ENCODE results near the gene MED13L. TPM values are rescaled to one million over a fixed set of nuclear protein-coding genes. Genes with fewer than 3 reads are reported as not detected.

MED13L gene
- total RNA-seq, 4 donors from 2014 or later = 126 to 194 (median 154) TPM

DNA sequence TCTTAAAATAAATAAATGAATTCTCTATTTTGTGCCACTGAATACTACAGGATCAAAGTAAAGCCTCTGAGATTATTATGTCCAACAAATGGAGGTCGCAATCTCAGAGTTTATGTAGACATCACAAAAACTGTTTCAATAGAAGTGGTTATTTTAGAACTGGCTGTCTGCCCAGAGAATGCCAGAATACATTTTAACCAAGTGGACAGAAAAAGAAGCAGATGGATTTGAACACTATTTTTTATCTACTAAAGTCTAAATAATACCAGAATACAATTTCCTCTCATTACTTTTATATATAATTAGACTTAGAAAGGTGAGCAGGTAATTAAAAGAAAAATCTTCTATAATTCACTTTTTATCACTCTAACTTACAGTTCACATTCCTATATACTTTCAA is 118.3 kb downstream of the MED13L start:
- in situ Hi-C loops (cut with MboI; ENCODE audit: low pct_ligation_motif_present in 1 of 4, low pct_unique_long_range_greater_than_20kb in 1 of 4, low sequenced_read_pairs in 3 of 4) (no loop called here), intact Hi-C loops (cut with DNase I; ENCODE audit: low total_unique reads) (no loop called here)
- DNase-seq = no peak
- H3K27ac ChIP-seq = no peak overlapping the region
- peaks cover 7 to 53% (median 10%) of the 10 kb centered on the region in 4 donors for H3K4me1 ChIP-seq
- TF ChIP-seq, protein P1, sequence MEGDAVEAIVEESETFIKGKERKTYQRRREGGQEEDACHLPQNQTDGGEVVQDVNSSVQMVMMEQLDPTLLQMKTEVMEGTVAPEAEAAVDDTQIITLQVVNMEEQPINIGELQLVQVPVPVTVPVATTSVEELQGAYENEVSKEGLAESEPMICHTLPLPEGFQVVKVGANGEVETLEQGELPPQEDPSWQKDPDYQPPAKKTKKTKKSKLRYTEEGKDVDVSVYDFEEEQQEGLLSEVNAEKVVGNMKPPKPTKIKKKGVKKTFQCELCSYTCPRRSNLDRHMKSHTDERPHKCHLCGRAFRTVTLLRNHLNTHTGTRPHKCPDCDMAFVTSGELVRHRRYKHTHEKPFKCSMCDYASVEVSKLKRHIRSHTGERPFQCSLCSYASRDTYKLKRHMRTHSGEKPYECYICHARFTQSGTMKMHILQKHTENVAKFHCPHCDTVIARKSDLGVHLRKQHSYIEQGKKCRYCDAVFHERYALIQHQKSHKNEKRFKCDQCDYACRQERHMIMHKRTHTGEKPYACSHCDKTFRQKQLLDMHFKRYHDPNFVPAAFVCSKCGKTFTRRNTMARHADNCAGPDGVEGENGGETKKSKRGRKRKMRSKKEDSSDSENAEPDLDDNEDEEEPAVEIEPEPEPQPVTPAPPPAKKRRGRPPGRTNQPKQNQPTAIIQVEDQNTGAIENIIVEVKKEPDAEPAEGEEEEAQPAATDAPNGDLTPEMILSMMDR (IDR thresholded peaks at IDR 0.05) = no peak
- TF ChIP-seq POLR2AphosphoS5 (IDR thresholded peaks at IDR 0.05) = no peak
- no peak for TF ChIP-seq POLR2A (IDR thresholded peaks at IDR 0.05)
- no peak for TF ChIP-seq EP300 (IDR thresholded peaks at IDR 0.05; ENCODE audit: low read depth)
- H3K36me3 ChIP-seq = no peaks in the 10 kb centered on the region
- no peak overlapping the region for H3K4me3 ChIP-seq
- H3K9me3 ChIP-seq = no peaks in the 10 kb centered on the region
- 0 to 29% methylated on average over 1 of the region's 1 CpG for WGBS, 2 donors (ENCODE audit: low coverage in 1 of 2)
- H3K27me3 ChIP-seq = no peaks in the 10 kb centered on the region

DNA sequence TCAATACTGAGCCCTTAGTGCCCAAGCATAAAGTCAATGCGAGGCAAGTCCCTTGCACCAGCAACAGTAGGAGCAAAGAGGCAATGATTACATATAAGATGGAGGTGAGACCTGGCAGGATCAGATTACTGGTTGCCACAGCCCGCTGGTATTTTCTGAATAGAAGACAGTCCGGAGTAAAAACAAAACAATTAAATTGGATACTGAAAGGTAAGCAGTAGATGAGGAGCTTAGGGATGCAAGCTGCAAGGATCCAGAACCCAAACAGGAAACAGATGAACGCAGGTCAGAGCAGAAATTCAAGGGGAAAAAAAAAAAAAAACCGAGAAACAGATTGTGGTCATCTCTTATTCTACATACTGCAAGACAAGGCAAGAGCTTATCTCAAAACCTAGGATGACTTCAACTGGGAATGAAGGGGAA is 119.6 kb downstream of the MED13L start:
- H3K27ac ChIP-seq = no peak overlapping the region
- DNase-seq = no peak
- intact Hi-C loops (cut with DNase I; ENCODE audit: low total_unique reads) (no loop called here), in situ Hi-C loops (cut with MboI; ENCODE audit: low pct_ligation_motif_present in 1 of 4, low pct_unique_long_range_greater_than_20kb in 1 of 4, low sequenced_read_pairs in 3 of 4) (no loop called here)
- no peaks in the 10 kb centered on the region for H3K36me3 ChIP-seq
- TF ChIP-seq, protein P1 (IDR thresholded peaks at IDR 0.05) = no peak
- TF ChIP-seq EP300 (IDR thresholded peaks at IDR 0.05; ENCODE audit: low read depth) (no peak), POLR2A (IDR thresholded peaks at IDR 0.05) (no peak), POLR2AphosphoS5 (IDR thresholded peaks at IDR 0.05) (no peak)
- no peaks in the 10 kb centered on the region for H3K27me3 ChIP-seq
- no peaks in the 10 kb centered on the region for H3K9me3 ChIP-seq
- no peak overlapping the region for H3K4me3 ChIP-seq
- whole genome bisulfite sequencing, 2 donors (ENCODE audit: low coverage in 1 of 2) = 70 to 83% methylated on average over 4 to 5 of the region's 5 CpGs
- peaks cover 12 to 57% (median 17%) of the 10 kb centered on the region in 4 donors for H3K4me1 ChIP-seq

DNA sequence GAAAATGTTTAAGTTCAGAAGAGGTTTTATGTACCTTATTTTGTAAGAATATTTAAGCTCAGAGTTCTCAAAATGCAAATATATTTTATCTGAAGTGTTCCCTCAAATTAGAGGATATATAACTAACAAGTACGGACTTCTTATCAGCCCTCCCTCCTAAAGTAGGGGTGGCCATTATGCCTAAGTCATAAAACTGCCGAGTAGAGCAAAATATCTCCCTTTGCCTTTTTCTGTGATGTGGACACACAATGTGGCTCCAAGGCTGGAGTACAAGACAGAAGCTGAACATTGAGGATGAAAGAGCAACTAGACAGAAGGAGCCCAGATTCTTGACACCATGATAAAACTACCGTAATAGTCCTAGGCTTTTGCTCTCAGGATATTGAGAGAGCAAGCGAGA is 120.9 kb downstream of the MED13L start:
- Histone ChIP-seq H3K36me3 (no peaks in the 10 kb centered on the region), H3K9me3 (no peaks in the 10 kb centered on the region), H3K27ac (no peak overlapping the region), H3K4me1 (peaks cover 12 to 62% (median 25%) of the 10 kb centered on the region in 4 donors), H3K27me3 (no peaks in the 10 kb centered on the region), H3K4me3 (no peak overlapping the region)
- TF ChIP-seq POLR2AphosphoS5 (IDR thresholded peaks at IDR 0.05) (no peak), EP300 (IDR thresholded peaks at IDR 0.05; ENCODE audit: low read depth) (no peak), POLR2A (IDR thresholded peaks at IDR 0.05) (no peak)
- TF ChIP-seq, protein P1 (IDR thresholded peaks at IDR 0.05) = no peak
- intact Hi-C loops (cut with DNase I; ENCODE audit: low total_unique reads) = no loop called here
- DNase-seq = no peak
- 45 to 87% methylated on average over 2 to 4 of the region's 4 CpGs for WGBS, 2 donors (ENCODE audit: low coverage in 1 of 2)
- in situ Hi-C loops (cut with MboI; ENCODE audit: low pct_ligation_motif_present in 1 of 4, low pct_unique_long_range_greater_than_20kb in 1 of 4, low sequenced_read_pairs in 3 of 4) = no loop called here

DNA sequence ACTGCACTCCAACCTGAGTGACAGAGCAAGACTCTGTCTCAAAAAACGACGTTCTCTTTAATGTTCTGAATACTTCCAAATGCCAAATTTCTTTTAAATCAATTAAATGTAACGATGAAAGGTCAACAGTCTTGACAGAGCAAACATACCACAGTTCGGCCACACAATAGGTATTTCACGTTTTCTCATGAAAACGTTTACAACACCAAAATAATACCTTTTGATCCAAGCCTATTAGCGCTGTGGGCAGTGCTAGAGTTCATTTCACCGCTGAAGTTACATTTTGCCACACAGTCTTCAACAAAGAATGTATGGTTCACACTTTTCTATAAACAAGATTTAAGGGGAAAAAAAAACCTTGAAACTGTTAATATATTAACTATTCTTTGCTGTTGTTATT is 122.1 kb downstream of the MED13L start:
- Histone ChIP-seq H3K4me1 (peaks cover 7 to 57% (median 27%) of the 10 kb centered on the region in 4 donors), H3K27ac (no peak overlapping the region), H3K36me3 (no peaks in the 10 kb centered on the region), H3K4me3 (no peak overlapping the region), H3K27me3 (no peaks in the 10 kb centered on the region), H3K9me3 (no peaks in the 10 kb centered on the region)
- DNase-seq = no peak
- intact Hi-C loops (cut with DNase I; ENCODE audit: low total_unique reads) (no loop called here), in situ Hi-C loops (cut with MboI; ENCODE audit: low pct_ligation_motif_present in 1 of 4, low pct_unique_long_range_greater_than_20kb in 1 of 4, low sequenced_read_pairs in 3 of 4) (no loop called here)
- 89 to 90% methylated on average over 8 of the region's 8 CpGs for WGBS, 2 donors (ENCODE audit: low coverage in 1 of 2)
- no peak for TF ChIP-seq POLR2A (IDR thresholded peaks at IDR 0.05)
- no peak for TF ChIP-seq POLR2AphosphoS5 (IDR thresholded peaks at IDR 0.05)
- TF ChIP-seq EP300 (IDR thresholded peaks at IDR 0.05; ENCODE audit: low read depth) = no peak
- TF ChIP-seq, protein P1 (IDR thresholded peaks at IDR 0.05) = no peak

Data from transverse colon (tissue), 4 donors.